ENCODE data around the gene MPRIP.

Gene MPRIP

DNA sequence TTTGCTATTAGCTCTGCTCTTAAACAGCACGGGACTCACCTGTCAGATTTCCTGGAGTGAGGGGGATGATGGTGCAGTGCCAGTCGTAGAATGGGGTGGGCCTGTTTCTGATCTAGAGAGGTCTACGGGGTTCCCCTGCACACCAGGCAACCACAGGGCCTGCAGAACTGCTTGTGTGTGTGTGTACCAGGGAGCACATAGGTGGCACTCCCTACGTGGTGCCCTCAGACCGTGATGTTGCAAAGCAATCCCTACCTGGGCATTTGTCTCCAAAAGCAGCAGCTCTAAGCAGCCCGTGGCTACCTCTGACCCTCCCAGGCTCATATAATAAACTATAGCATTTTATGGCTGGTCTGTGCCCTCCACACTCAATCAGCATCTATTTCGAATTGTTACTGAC lies 38.5 kb downstream of the MPRIP start:
- FAIRE-seq: no peak

DNA sequence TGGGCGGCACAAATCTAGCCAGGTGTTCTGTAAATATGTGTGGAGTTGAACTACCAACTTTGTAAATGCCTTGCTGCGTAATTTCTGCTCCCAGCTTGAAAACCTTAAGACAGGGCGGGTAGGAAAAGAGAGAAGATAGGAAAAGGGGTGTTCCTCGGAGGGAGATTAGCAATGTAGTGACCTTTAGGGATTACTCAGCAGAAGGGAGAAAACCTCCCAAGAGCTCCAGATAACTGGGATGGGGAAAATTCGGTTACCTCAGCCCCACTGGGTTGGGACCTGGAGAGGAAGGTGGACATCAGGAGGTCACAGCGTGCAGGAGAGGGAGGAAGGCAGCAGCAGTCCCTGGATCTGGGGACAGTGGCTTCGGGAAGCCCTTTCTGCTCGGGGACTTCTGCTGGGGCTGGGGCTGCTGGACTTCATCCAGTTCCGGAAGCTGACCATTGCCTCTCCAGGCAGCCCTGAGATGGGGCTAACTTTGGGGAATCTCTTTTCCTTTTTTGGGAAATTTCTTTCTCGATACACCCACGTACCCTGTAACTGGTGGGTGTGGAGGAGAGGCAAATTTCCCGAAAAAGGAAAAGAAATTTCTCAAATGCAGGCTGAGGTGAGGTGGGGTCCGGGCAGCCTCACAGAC lies 39.2 kb downstream of the MPRIP start:
- DNase-seq (ENCODE audit: insufficient read length, low spot score) (no peak), FAIRE-seq (no peak)
- no peak for TF ChIP-seq PAX5 (IDR thresholded peaks at IDR 0.05; ENCODE audit: insufficient read depth, low read length, severe bottlenecking)
- no peak for TF ChIP-seq POU2F2 (IDR thresholded peaks at IDR 0.05; ENCODE audit: low read depth, low read length)
- TF ChIP-seq SPI1 (IDR thresholded peaks at IDR 0.05; ENCODE audit: low read depth, low read length): no peak
- no peak for TF ChIP-seq POLR2AphosphoS5 (IDR thresholded peaks at IDR 0.05; ENCODE audit: low read depth, low read length)

More for the DNA sequence above, 38.5 kb downstream of the MPRIP start:
- DNase-seq (ENCODE audit: insufficient read length, low spot score): no peak
- TF ChIP-seq SPI1 (IDR thresholded peaks at IDR 0.05; ENCODE audit: low read depth, low read length): no peak
- TF ChIP-seq POU2F2 (IDR thresholded peaks at IDR 0.05; ENCODE audit: low read depth, low read length): no peak
- no peak for TF ChIP-seq POLR2AphosphoS5 (IDR thresholded peaks at IDR 0.05; ENCODE audit: low read depth, low read length)
- no peak for TF ChIP-seq POLR2A (IDR thresholded peaks at IDR 0.05; ENCODE audit: low read depth, low read length)
- TF ChIP-seq TAF1 (IDR thresholded peaks at IDR 0.05; ENCODE audit: low read depth, low read length): no peak
- no peak for TF ChIP-seq PAX5 (IDR thresholded peaks at IDR 0.05; ENCODE audit: insufficient read depth, low read length, severe bottlenecking)

DNA sequence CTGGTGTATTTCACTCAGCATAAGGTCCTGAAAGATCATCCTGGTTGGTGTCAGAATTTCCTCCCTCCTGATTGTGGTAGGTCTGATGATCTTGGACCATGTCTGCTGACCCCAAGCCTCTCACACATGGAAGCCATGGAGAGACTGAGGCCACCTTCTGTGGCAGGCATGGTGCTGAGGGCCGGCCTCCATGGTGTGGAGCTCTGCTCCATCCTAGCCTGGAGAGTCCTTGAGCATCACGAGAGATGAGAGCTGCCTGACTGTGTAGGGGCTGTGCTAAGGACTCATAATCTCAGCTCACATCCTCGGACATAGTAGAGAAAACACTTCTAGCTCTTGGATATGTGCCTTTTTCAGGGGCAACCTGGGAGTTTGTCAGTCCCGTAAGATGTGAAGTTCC lies 40.6 kb downstream of the MPRIP start:
- TF ChIP-seq PAX5 (IDR thresholded peaks at IDR 0.05; ENCODE audit: insufficient read depth, low read length, severe bottlenecking): no peak
- TF ChIP-seq POU2F2 (IDR thresholded peaks at IDR 0.05; ENCODE audit: low read depth, low read length): no peak
- TF ChIP-seq POLR2A (IDR thresholded peaks at IDR 0.05; ENCODE audit: low read depth, low read length): no peak
- no peak for TF ChIP-seq TAF1 (IDR thresholded peaks at IDR 0.05; ENCODE audit: low read depth, low read length)
- TF ChIP-seq SPI1 (IDR thresholded peaks at IDR 0.05; ENCODE audit: low read depth, low read length): no peak
- no peak for TF ChIP-seq POLR2AphosphoS5 (IDR thresholded peaks at IDR 0.05; ENCODE audit: low read depth, low read length)
- DNase-seq (ENCODE audit: insufficient read length, low spot score) (no peak), FAIRE-seq (no peak)

DNA sequence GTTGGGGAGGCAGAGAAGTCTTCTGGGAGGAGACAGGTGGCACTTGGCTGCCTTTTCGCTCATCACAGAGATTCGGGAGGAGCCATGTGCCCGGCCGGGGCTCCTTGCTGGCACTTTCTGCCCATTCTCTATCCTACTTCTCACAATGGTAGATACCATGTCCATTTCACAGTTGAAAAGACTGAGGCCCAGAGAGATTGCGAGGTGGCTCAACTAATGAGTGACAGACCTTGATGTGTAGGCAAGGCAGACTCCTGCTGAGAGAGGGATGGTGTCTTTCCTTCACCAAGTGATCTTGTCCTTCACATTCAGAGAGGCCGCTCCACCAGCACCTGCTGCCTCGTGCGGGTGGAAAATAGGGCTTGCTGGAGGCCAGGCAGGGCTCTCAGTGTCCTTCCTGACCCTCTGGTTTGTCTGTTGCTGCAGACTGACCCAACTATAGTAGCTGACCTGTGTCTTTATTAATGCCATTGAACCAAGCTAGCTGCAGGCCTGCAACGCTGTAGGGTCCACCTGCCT lies 42.1 kb downstream of the MPRIP start:
- DNase-seq (ENCODE audit: insufficient read length, low spot score) (no peak), FAIRE-seq (no peak)
- TF ChIP-seq TAF1 (IDR thresholded peaks at IDR 0.05; ENCODE audit: low read depth, low read length): no peak
- no peak for TF ChIP-seq POLR2AphosphoS5 (IDR thresholded peaks at IDR 0.05; ENCODE audit: low read depth, low read length)
- TF ChIP-seq PAX5 (IDR thresholded peaks at IDR 0.05; ENCODE audit: insufficient read depth, low read length, severe bottlenecking): no peak
- no peak for TF ChIP-seq POU2F2 (IDR thresholded peaks at IDR 0.05; ENCODE audit: low read depth, low read length)
- TF ChIP-seq SPI1 (IDR thresholded peaks at IDR 0.05; ENCODE audit: low read depth, low read length): no peak
- TF ChIP-seq POLR2A (IDR thresholded peaks at IDR 0.05; ENCODE audit: low read depth, low read length): no peak

DNA sequence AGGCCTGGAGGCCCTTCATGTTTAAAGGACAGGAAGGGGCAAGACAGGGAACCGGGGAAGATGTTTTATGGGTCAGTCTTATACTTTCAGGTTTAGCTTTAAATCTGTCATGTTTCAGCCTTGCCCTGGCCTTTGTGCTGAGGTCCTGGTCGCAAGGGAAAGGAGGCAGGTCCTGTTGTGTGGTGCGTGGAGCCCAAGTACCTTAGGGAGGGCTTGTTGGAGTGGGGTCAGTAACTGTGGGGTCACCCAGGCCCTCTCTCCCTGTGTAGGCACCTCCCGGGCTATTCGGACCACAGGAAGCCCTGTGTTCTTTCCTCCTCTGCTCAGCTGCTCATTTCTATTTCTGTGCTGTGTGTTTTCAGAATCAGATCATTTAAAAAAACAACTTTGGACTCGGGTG lies 42.7 kb downstream of the MPRIP start:
- no peak for FAIRE-seq
- DNase-seq (ENCODE audit: insufficient read length, low spot score): no peak
- TF ChIP-seq TAF1 (IDR thresholded peaks at IDR 0.05; ENCODE audit: low read depth, low read length): no peak
- no peak for TF ChIP-seq POLR2A (IDR thresholded peaks at IDR 0.05; ENCODE audit: low read depth, low read length)

DNA sequence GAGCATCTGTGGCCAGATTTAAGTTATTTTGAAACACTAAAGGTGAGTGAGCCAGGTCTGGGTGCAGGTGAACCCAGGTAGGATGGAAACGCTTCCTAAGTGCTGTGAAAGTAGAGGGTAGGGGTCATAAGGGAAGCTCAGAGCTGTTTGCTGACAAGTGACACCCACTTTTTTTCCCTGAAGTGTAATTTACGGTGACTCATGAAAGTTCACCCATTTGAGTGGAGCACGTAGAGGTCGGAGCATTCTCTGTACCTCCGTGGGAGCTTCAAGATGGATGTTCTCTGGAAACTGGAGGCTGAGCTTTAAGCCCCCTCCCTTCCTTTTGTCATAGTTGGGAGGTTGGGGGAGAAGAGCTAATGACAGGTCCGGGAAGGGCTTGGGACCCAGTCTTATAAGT lies 44.3 kb downstream of the MPRIP start:
- no peak for FAIRE-seq
- TF ChIP-seq POLR2AphosphoS5 (IDR thresholded peaks at IDR 0.05; ENCODE audit: low read depth, low read length) (no peak), TAF1 (IDR thresholded peaks at IDR 0.05; ENCODE audit: low read depth, low read length) (no peak), SPI1 (IDR thresholded peaks at IDR 0.05; ENCODE audit: low read depth, low read length) (no peak), POLR2A (IDR thresholded peaks at IDR 0.05; ENCODE audit: low read depth, low read length) (no peak), POU2F2 (IDR thresholded peaks at IDR 0.05; ENCODE audit: low read depth, low read length) (no peak), PAX5 (IDR thresholded peaks at IDR 0.05; ENCODE audit: insufficient read depth, low read length, severe bottlenecking) (no peak)
- DNase-seq (ENCODE audit: insufficient read length, low spot score): no peak

DNA sequence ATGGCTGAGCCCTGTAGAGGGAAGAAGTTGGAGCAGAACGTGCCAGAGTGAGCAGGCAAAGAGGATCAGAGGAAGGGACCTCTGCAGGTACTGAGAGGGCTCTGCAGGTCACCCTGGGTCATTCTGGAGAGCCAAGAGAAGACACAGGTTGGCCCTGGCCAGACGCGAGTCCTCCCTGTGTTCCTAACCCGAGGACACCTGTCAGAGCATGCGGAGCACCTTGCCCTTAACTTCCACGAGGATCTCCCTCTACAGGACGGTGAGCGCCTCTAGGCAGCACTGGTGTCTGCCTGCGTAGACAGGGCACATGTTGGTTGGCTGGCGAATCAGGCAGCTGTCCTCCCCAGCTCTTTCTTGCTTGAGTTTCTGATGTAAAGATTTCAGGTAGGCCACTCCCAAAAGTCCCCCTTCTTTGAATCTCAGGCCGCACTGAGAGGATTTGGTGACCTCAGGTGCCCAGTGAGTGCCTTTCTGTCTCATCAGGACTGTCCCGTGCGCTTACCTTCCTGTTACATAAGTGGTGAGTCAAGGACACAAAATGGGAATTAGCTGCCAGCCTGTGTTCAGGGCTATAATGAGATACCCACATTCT lies 45.3 kb downstream of the MPRIP start:
- TF ChIP-seq POLR2AphosphoS5 (IDR thresholded peaks at IDR 0.05; ENCODE audit: low read depth, low read length) (no peak), POLR2A (IDR thresholded peaks at IDR 0.05; ENCODE audit: low read depth, low read length) (no peak), PAX5 (IDR thresholded peaks at IDR 0.05; ENCODE audit: insufficient read depth, low read length, severe bottlenecking) (no peak), SPI1 (IDR thresholded peaks at IDR 0.05; ENCODE audit: low read depth, low read length) (no peak), POU2F2 (IDR thresholded peaks at IDR 0.05; ENCODE audit: low read depth, low read length) (no peak), TAF1 (IDR thresholded peaks at IDR 0.05; ENCODE audit: low read depth, low read length) (no peak)
- no peak for FAIRE-seq
- no peak for DNase-seq (ENCODE audit: insufficient read length, low spot score)

DNA sequence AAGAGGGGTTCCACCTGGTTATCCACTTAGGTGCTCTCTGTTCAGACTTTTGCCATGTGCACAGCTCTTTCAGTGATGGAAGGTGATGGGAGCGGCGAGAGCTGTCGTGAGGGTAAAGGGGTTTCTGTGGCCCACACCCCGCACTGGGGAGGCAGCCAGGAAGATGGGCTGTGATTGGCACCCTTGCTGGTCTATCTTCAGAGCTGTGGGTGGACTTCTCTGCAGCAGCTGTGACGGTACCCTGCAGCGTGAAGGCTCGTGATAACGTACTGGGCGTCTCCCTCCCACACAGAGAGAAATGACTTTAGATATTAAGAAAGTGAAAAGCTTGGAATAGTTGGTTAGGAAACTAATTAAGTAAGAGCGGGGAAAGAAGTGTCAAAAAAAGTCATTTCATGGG lies 45.8 kb downstream of the MPRIP start:
- TF ChIP-seq POLR2A (IDR thresholded peaks at IDR 0.05; ENCODE audit: low read depth, low read length) (no peak), TAF1 (IDR thresholded peaks at IDR 0.05; ENCODE audit: low read depth, low read length) (no peak), SPI1 (IDR thresholded peaks at IDR 0.05; ENCODE audit: low read depth, low read length) (no peak), PAX5 (IDR thresholded peaks at IDR 0.05; ENCODE audit: insufficient read depth, low read length, severe bottlenecking) (no peak), POLR2AphosphoS5 (IDR thresholded peaks at IDR 0.05; ENCODE audit: low read depth, low read length) (no peak), POU2F2 (IDR thresholded peaks at IDR 0.05; ENCODE audit: low read depth, low read length) (no peak)
- DNase-seq (ENCODE audit: insufficient read length, low spot score): no peak
- FAIRE-seq: no peak

DNA sequence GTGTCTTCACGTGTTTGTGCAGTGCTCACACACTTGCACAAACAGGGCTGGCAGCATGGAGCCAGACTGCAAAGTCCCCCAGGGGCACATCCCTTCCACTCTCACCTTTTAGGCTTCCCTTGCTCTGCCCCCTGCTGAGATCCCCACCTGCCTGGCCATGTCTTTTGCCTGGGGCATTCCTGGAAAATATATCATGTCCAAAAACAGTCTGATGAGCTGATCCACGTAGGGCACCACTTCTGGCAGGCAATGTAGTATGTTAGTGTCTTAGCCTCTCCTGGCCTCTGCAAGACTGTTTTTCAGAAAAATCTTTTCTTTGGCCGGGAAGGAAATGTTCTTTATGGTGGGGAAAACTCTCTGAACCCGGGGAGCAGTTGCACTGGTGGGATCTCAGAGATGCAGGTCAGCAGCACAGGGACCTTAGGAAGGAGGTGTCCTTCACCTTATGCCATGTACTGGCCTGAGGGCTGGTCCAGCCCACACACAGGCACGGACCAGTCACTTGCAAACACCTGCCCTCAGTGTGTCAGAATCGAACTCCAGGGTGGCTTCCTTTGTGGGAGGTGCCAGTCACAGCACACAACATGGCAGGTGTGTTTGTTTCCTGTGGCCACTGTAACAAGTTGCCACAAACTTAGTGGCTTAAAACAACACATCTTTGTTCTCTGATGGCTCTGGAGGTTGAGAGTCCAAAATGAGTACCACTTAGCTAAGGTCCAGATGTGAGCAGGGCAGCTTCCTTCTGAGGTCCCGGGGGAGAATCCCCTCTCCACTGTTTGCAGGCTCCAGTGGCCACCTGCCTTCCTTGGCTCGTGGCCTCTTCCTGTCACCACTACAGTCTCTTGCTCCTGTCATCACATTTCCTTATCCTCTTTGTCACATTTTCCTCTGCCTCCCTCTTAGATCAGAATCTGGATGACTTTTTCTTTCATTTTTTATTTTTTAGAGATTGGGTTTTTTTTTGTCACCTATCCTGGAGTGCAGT lies 46.6 kb downstream of the MPRIP start:
- FAIRE-seq (peak; percentile 64), DNase-seq (ENCODE audit: insufficient read length, low spot score) (no peak)
- TF ChIP-seq POLR2AphosphoS5 (IDR thresholded peaks at IDR 0.05; ENCODE audit: low read depth, low read length) (no peak), SPI1 (IDR thresholded peaks at IDR 0.05; ENCODE audit: low read depth, low read length) (no peak), POU2F2 (IDR thresholded peaks at IDR 0.05; ENCODE audit: low read depth, low read length) (no peak), PAX5 (IDR thresholded peaks at IDR 0.05; ENCODE audit: insufficient read depth, low read length, severe bottlenecking) (no peak), POLR2A (IDR thresholded peaks at IDR 0.05; ENCODE audit: low read depth, low read length) (no peak), TAF1 (IDR thresholded peaks at IDR 0.05; ENCODE audit: low read depth, low read length) (no peak)
